Progenitor cell of endocrine pancreas (in vitro differentiated cells): ENCODE measurements around the gene STIMATE. TPM values are rescaled to one million over a fixed set of nuclear protein-coding genes. Genes with fewer than 3 reads are reported as not detected.

ENCODE experiments used
- DNase-seq: peaks from one replicate; pipeline ENCODE4 v3.0.0; 2021; ENCODE audit warnings: low spot score; ENCODE audit not compliant: unreplicated experiment
- H3K27ac Mint-ChIP-seq: 2 replicates; pipeline ENCODE4 v1.8.0; 2021; ENCODE audit warnings: mild to moderate bottlenecking, moderate library complexity, mixed read lengths
- H3K27me3 Mint-ChIP-seq: 2 replicates; pipeline ENCODE4 v1.8.0; 2021; ENCODE audit warnings: mixed read lengths
- H3K36me3 Mint-ChIP-seq: 2 replicates; pipeline ENCODE4 v1.8.0; 2022; ENCODE audit warnings: mixed read lengths; ENCODE audit not compliant: insufficient read depth
- H3K4me1 Mint-ChIP-seq: 2 replicates; pipeline ENCODE4 v1.8.0; 2021; ENCODE audit warnings: low read depth, mixed read lengths
- H3K4me3 Mint-ChIP-seq: 2 replicates; pipeline ENCODE4 v1.8.0; 2021; ENCODE audit warnings: low read depth, mild to moderate bottlenecking, moderate library complexity, mixed read lengths
- H3K9me3 Mint-ChIP-seq: 2 replicates; pipeline ENCODE4 v1.8.0; 2021; ENCODE audit warnings: low read depth, mixed read lengths
- total RNA-seq: library from RNA; stranded (reverse); gene quantifications from 2 replicates; pipeline ENCODE4 v1.2.1, GENCODE V29; 2021
- TF ChIP-seq, protein P1 (sequence below): fragments of 200-600 bp; sonication (generic); IDR thresholded peaks from one replicate; pipeline ENCODE4 v1.5.0; 2021; ENCODE audit warnings: antibody characterized with exemption, mild to moderate bottlenecking; ENCODE audit not compliant: unreplicated experiment

Gene STIMATE
- total RNA-seq, 1 donor from 2014 or later, result 17.4 TPM

DNA sequence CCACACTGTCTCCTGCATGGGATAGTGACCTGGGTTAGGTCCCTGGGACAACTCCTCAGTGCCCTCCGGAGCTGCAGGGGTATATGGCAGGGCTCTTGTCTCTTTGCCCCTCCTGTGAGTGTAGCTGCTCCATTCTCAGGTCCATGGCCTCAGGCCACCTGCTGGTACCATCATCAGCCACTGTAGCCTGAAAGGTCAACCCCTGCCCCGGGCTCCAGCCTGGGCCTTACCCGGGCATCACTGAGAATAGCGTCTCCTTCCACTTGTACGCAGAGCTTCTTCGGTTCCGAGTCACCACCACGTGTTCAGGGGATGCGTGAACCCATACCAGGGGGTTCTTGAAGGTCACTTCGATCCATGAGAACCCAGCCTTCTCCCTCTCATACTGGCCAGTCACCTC lies 80.7 kb downstream of the STIMATE start:
- H3K27ac Mint-ChIP-seq, result no peak overlapping the region
- H3K36me3 Mint-ChIP-seq, result no peaks in the 10 kb centered on the region
- DNase-seq, result no peak
- H3K4me3 Mint-ChIP-seq, result no peak overlapping the region
- no peaks in the 10 kb centered on the region for H3K27me3 Mint-ChIP-seq
- H3K4me1 Mint-ChIP-seq, result peaks cover 6% of the 10 kb centered on the region
- no peaks in the 10 kb centered on the region for H3K9me3 Mint-ChIP-seq
- TF ChIP-seq, protein P1, sequence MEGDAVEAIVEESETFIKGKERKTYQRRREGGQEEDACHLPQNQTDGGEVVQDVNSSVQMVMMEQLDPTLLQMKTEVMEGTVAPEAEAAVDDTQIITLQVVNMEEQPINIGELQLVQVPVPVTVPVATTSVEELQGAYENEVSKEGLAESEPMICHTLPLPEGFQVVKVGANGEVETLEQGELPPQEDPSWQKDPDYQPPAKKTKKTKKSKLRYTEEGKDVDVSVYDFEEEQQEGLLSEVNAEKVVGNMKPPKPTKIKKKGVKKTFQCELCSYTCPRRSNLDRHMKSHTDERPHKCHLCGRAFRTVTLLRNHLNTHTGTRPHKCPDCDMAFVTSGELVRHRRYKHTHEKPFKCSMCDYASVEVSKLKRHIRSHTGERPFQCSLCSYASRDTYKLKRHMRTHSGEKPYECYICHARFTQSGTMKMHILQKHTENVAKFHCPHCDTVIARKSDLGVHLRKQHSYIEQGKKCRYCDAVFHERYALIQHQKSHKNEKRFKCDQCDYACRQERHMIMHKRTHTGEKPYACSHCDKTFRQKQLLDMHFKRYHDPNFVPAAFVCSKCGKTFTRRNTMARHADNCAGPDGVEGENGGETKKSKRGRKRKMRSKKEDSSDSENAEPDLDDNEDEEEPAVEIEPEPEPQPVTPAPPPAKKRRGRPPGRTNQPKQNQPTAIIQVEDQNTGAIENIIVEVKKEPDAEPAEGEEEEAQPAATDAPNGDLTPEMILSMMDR, result no peak

DNA sequence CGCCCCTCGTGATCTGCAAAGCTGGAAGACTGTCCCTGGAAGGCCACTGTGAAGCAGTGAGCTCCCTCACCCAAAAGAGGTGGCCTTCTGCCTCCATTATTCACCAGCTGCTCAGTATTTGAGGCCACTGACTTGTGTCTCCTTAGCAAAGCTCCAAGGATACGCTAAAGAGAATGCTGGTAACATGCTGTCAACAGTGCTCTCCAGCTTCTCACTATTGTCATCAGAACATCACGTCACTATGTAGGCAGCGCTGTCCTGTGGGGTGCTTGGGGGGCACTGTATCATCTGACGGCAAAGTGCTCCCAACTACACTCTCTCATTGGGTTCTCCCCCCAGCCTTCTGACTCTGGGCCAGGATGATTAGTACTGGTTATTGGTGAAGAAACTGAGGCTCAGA lies 81.1 kb downstream of the STIMATE start:
- Mint-ChIP-seq H3K27me3 (no peaks in the 10 kb centered on the region), H3K4me3 (no peak overlapping the region), H3K36me3 (no peaks in the 10 kb centered on the region), H3K4me1 (peaks cover 6% of the 10 kb centered on the region), H3K27ac (no peak overlapping the region), H3K9me3 (no peaks in the 10 kb centered on the region)
- DNase-seq, result no peak
- TF ChIP-seq, protein P1, result no peak

DNA sequence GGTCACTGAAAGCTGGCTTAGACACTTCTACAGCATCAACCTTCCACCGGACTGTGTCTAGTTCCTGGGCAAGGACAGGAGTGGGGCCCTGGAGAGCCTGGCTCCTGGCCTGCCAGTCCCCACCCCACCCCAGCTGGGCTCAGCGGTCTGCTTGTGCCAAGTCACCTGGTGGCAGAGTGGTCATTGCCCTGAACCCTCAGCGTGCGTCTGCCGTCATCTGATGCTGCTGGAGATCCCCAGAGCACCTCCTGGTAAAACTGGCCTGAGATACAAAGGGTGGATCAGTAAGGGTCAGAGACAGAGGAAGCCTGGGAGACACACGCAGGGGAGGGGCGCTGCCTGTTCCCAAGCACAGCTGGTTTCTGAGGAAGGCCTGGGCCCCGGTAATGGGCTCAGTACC lies 83.5 kb downstream of the STIMATE start:
- no peaks in the 10 kb centered on the region for H3K9me3 Mint-ChIP-seq
- no peaks in the 10 kb centered on the region for H3K36me3 Mint-ChIP-seq
- no peak overlapping the region for H3K27ac Mint-ChIP-seq
- no peaks in the 10 kb centered on the region for H3K4me1 Mint-ChIP-seq
- no peak for DNase-seq
- peaks cover 3% of the 10 kb centered on the region for H3K27me3 Mint-ChIP-seq
- H3K4me3 Mint-ChIP-seq, result no peak overlapping the region
- TF ChIP-seq, protein P1, result no peak

DNA sequence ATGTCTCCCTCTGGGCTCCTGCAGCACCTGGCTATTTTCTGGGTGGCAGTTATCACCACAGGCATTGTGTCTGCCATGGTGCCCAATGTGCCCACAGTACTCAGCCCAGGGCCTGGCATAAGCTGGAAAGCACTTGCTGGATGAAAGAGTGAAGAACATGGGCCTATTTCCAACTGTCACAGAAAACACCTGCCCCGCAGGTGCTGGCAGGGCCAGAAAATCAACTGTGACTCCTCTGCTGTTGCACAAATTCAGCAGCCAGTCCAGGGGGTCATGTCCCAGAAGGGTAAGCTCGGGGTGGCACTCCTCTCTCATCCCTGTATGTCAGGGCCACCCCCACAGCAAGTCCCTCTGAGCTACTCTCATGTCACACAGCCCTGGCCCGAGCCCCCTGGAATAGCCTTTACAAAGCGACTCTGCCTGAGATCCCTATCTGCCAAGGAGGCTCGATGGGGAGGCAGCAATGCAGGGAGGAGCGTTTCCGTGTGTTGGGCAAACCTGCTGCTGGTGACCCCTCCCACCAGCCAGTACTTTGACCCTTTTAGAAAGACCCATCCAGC lies 85.8 kb downstream of the STIMATE start:
- H3K27ac Mint-ChIP-seq, result no peak overlapping the region
- H3K4me1 Mint-ChIP-seq, result no peaks in the 10 kb centered on the region
- H3K4me3 Mint-ChIP-seq, result no peak overlapping the region
- peaks cover 3% of the 10 kb centered on the region for H3K27me3 Mint-ChIP-seq
- no peak for DNase-seq
- TF ChIP-seq, protein P1, result no peak
- H3K9me3 Mint-ChIP-seq, result no peaks in the 10 kb centered on the region
- H3K36me3 Mint-ChIP-seq, result no peaks in the 10 kb centered on the region

GRCh38 chr3:52810923-52811322 lies 86.4 kb downstream of the STIMATE start:
- Mint-ChIP-seq H3K4me1 (no peaks in the 10 kb centered on the region), H3K9me3 (no peaks in the 10 kb centered on the region), H3K4me3 (no peak overlapping the region), H3K36me3 (no peaks in the 10 kb centered on the region), H3K27me3 (peaks cover 3% of the 10 kb centered on the region), H3K27ac (no peak overlapping the region)
- TF ChIP-seq, protein P1, result no peak
- DNase-seq, result no peak
